H9 (cell line): Measurements from ENCODE around the gene TMEM233. TPM values are rescaled to one million over a fixed set of nuclear protein-coding genes. Genes with fewer than 3 reads are reported as not detected.

ENCODE experiments used
- DNase-seq: peaks from one replicate; pipeline ENCODE4 v3.0.0-alpha.2; 2017
- H2AFZ ChIP-seq: one replicate; pipeline ENCODE4 v1.6.1; 2013; ENCODE audit warnings: mild to moderate bottlenecking, low read length, control low read depth, moderate library complexity
- H2AK5ac ChIP-seq: 2 replicates; pipeline ENCODE4 v1.6.1; 2013; ENCODE audit warnings: low read length, control low read depth, mixed read lengths; ENCODE audit not compliant: insufficient read length
- H2BK120ac ChIP-seq: one replicate; pipeline ENCODE4 v1.6.1; 2013; ENCODE audit warnings: low read depth, mild to moderate bottlenecking, low read length, control low read depth, inconsistent platforms; ENCODE audit not compliant: poor library complexity, severe bottlenecking
- H2BK12ac ChIP-seq: 2 replicates; pipeline ENCODE4 v1.6.1; 2013; ENCODE audit warnings: low read length, control low read depth, mixed read lengths, low read depth; ENCODE audit not compliant: insufficient read length
- H2BK15ac ChIP-seq: 2 replicates; pipeline ENCODE4 v1.6.1; 2013; ENCODE audit warnings: low read depth, low read length, control low read depth
- H2BK20ac ChIP-seq: one replicate; pipeline ENCODE4 v1.6.1; 2013; ENCODE audit warnings: low read depth, mild to moderate bottlenecking, low read length, control low read depth, inconsistent platforms; ENCODE audit not compliant: poor library complexity, severe bottlenecking
- H2BK5ac ChIP-seq: 2 replicates; pipeline ENCODE4 v1.6.1; 2013; ENCODE audit warnings: low read length, control low read depth, mixed read lengths; ENCODE audit not compliant: insufficient read length
- H3K14ac ChIP-seq: 2 replicates; pipeline ENCODE4 v1.6.1; 2013; ENCODE audit warnings: low read length, control low read depth; ENCODE audit not compliant: insufficient read depth
- H3K18ac ChIP-seq: 2 replicates; pipeline ENCODE4 v1.6.1; 2013; ENCODE audit warnings: low read depth, mild to moderate bottlenecking, mixed read lengths, low read length, control low read depth; ENCODE audit not compliant: insufficient read length
- H3K23ac ChIP-seq: 2 replicates; pipeline ENCODE4 v1.6.1; 2013; ENCODE audit warnings: low read length, control low read depth, mixed read lengths, low read depth; ENCODE audit not compliant: insufficient read length
- H3K23me2 ChIP-seq: 2 replicates; pipeline ENCODE4 v1.6.1; 2013; ENCODE audit warnings: low read depth, mild to moderate bottlenecking, mixed read lengths, low read length, control low read depth; ENCODE audit not compliant: insufficient read length, poor library complexity, severe bottlenecking
- H3K27ac ChIP-seq: 2 replicates; pipeline ENCODE4 v1.5.1; 2013; ENCODE audit warnings: low read length, control low read depth, mixed read lengths, low read depth; ENCODE audit not compliant: insufficient read length
- H3K27me3 ChIP-seq: 2 replicates; pipeline ENCODE4 v1.6.1; 2013; ENCODE audit warnings: low read length, control low read depth, inconsistent platforms; ENCODE audit not compliant: insufficient read depth
- H3K4ac ChIP-seq: 2 replicates; pipeline ENCODE4 v1.6.1; 2013; ENCODE audit warnings: low read depth, mild to moderate bottlenecking, control low read depth, inconsistent platforms, low read length, moderate library complexity
- H3K4me1 ChIP-seq: 2 replicates; pipeline ENCODE4 v1.6.1; 2013; ENCODE audit warnings: low read length, control low read depth, inconsistent platforms; ENCODE audit not compliant: insufficient read depth
- H3K4me2 ChIP-seq: 2 replicates; pipeline ENCODE4 v1.6.1; 2013; ENCODE audit warnings: low read length, control low read depth, mixed read lengths; ENCODE audit not compliant: insufficient read length, insufficient read depth
- H3K56ac ChIP-seq: 2 replicates; pipeline ENCODE4 v1.6.1; 2013; ENCODE audit warnings: low read depth, mild to moderate bottlenecking, mixed read lengths, low read length, control low read depth; ENCODE audit not compliant: insufficient read length
- H3K79me1 ChIP-seq: 2 replicates; pipeline ENCODE4 v1.6.1; 2013; ENCODE audit warnings: low read depth, mild to moderate bottlenecking, moderate library complexity, low read length, control low read depth, inconsistent platforms; ENCODE audit not compliant: insufficient read depth, poor library complexity, severe bottlenecking
- H3K79me2 ChIP-seq: 2 replicates; pipeline ENCODE4 v1.6.1; 2013; ENCODE audit warnings: low read length, control low read depth, inconsistent platforms; ENCODE audit not compliant: insufficient read depth
- H3K9ac ChIP-seq: 2 replicates; pipeline ENCODE4 v1.6.1; 2013; ENCODE audit warnings: low read length, control low read depth, mixed read lengths; ENCODE audit not compliant: insufficient read length; ENCODE audit errors: extremely low read depth
- H3K9me3 ChIP-seq: one replicate; pipeline ENCODE4 v1.6.1; 2013; ENCODE audit warnings: low read depth, low read length, inconsistent platforms; ENCODE audit not compliant: control insufficient read depth
- H3T11ph ChIP-seq: one replicate; pipeline ENCODE4 v1.6.1; 2013; ENCODE audit warnings: mild to moderate bottlenecking, low read length, control low read depth, inconsistent platforms
- H4K20me1 ChIP-seq: one replicate; pipeline ENCODE4 v1.6.1; 2013; ENCODE audit not compliant: control insufficient read depth, insufficient read length, insufficient read depth
- H4K5ac ChIP-seq: 2 replicates; pipeline ENCODE4 v1.6.1; 2013; ENCODE audit warnings: low read depth, mild to moderate bottlenecking, mixed read lengths, low read length, control low read depth; ENCODE audit not compliant: insufficient read length
- H4K8ac ChIP-seq: replicated peaks from 2 replicates; pipeline ENCODE4 v1.6.1; 2013; ENCODE audit warnings: low read length, control low read depth, mixed read lengths, low read depth; ENCODE audit not compliant: insufficient read length
- H4K91ac ChIP-seq: 2 replicates; pipeline ENCODE4 v1.6.1; 2013; ENCODE audit warnings: low read depth, mild to moderate bottlenecking, moderate library complexity, mixed read lengths, low read length, control low read depth; ENCODE audit not compliant: insufficient read length
- H3K27ac Mint-ChIP-seq, 3 experiments: 2 replicates in 2 of 3; 3 replicates in 1 of 3; pipeline ENCODE4 v1.8.0; 2020 to 2021; ENCODE audit warnings: mixed read lengths in 3 of 3, mild to moderate bottlenecking in 1 of 3, moderate library complexity in 1 of 3
- H3K27me3 Mint-ChIP-seq: 2 replicates; pipeline ENCODE4 v1.8.0; 2021; ENCODE audit warnings: low read depth, mild to moderate bottlenecking, moderate library complexity, mixed read lengths
- H3K36me3 Mint-ChIP-seq, 3 experiments: 2 replicates in 2 of 3; 3 replicates in 1 of 3; pipeline ENCODE4 v1.8.0; 2020 to 2021; ENCODE audit warnings: low read depth in 3 of 3, mixed read lengths in 3 of 3; ENCODE audit not compliant: insufficient read depth in 1 of 3
- H3K4me1 Mint-ChIP-seq, 2 experiments: 2 replicates each; pipeline ENCODE4 v1.8.0; 2020; ENCODE audit warnings: mixed read lengths in 2 of 2
- H3K4me3 Mint-ChIP-seq, 2 experiments: 2 replicates in 1 of 2; 3 replicates in 1 of 2; pipeline ENCODE4 v1.8.0; 2020 to 2021; ENCODE audit warnings: mild to moderate bottlenecking in 2 of 2, mixed read lengths in 2 of 2, moderate library complexity in 1 of 2
- H3K9me3 Mint-ChIP-seq, 2 experiments: 2 replicates in 1 of 2; 3 replicates in 1 of 2; pipeline ENCODE4 v1.8.0; 2020; ENCODE audit warnings: mild to moderate bottlenecking in 2 of 2, mixed read lengths in 2 of 2, moderate library complexity in 1 of 2
- WGBS: extraction: QIAGEN DNeasy Blood & Tissue Kit; methylation state at CpG from one replicate; pipeline ENCODE4 v1.1.7; 2013; ENCODE audit warnings: missing lambda C conversion rate, low lambda C conversion rate, mixed read lengths; ENCODE audit not compliant: insufficient read length; ENCODE audit errors: extremely low coverage; 5-methylcytosine and 5-hydroxymethylcytosine counted together
- total RNA-seq: library from RNA; stranded (reverse); gene quantifications from 2 replicates; pipeline ENCODE4 v1.2.1, GENCODE V29; 2021
- TF ChIP-seq, protein P1 (sequence below): fragments of 200-600 bp; sonication (generic); conservative IDR thresholded peaks from 3 replicates; pipeline ENCODE4 v1.8.0; 2021; ENCODE audit warnings: antibody characterized with exemption, mild to moderate bottlenecking

TMEM233 gene
- total RNA-seq, 1 experiment from 2014 or later = not detected

DNA sequence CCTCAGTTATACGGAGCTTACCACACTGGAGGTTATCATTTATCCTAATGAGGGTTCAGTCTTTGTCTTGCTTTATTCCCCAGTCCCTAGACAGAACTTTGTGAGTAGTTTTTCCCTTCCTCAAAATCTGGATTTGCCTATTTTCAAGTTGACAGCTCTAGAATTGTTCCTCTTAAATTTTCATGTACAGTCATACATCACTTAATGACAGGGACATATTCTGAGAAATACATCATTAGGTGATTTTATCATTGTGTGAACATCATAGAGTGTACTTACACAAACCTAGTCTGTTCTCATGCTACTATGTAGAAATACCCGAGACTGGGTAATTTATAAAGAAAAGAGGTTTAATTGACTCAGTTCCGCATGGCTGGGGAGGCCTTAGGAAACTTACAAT is 77.5 kb downstream of the TMEM233 start:
- Histone ChIP-seq H3K79me1 (peaks cover 4% of the 10 kb centered on the region), H3K27me3 (no peaks in the 10 kb centered on the region), H3K23ac (no peak overlapping the region), H3K56ac (no peak overlapping the region), H3K27ac (no peak overlapping the region), H2BK12ac (no peak overlapping the region), H4K5ac (no peak overlapping the region), H4K20me1 (no peaks in the 10 kb centered on the region), H3K4ac (no peak overlapping the region), H4K91ac (no peak overlapping the region), H2BK20ac (no peak overlapping the region), H3K79me2 (no peaks in the 10 kb centered on the region), H3K23me2 (no peaks in the 10 kb centered on the region), H2AFZ (no peak overlapping the region), H3K4me2 (no peak overlapping the region), H2BK120ac (no peak overlapping the region), H3T11ph (no peak overlapping the region), H2AK5ac (no peak overlapping the region), H3K14ac (no peak overlapping the region), H3K9me3 (no peaks in the 10 kb centered on the region), H4K8ac (no peak overlapping the region), H2BK5ac (no peak overlapping the region), H2BK15ac (no peak overlapping the region), H3K4me1 (no peaks in the 10 kb centered on the region), H3K9ac (no peak overlapping the region), H3K18ac (no peak overlapping the region)
- Mint-ChIP-seq H3K4me3 (no peak overlapping the region), H3K27me3 (no peaks in the 10 kb centered on the region), H3K36me3 (peaks cover 38 to 68% (median 61%) of the 10 kb centered on the region in 3 experiments), H3K9me3 (no peaks in the 10 kb centered on the region), H3K4me1 (peaks cover 10 to 15% of the 10 kb centered on the region in 2 experiments), H3K27ac (no peak overlapping the region)
- TF ChIP-seq, protein P1, sequence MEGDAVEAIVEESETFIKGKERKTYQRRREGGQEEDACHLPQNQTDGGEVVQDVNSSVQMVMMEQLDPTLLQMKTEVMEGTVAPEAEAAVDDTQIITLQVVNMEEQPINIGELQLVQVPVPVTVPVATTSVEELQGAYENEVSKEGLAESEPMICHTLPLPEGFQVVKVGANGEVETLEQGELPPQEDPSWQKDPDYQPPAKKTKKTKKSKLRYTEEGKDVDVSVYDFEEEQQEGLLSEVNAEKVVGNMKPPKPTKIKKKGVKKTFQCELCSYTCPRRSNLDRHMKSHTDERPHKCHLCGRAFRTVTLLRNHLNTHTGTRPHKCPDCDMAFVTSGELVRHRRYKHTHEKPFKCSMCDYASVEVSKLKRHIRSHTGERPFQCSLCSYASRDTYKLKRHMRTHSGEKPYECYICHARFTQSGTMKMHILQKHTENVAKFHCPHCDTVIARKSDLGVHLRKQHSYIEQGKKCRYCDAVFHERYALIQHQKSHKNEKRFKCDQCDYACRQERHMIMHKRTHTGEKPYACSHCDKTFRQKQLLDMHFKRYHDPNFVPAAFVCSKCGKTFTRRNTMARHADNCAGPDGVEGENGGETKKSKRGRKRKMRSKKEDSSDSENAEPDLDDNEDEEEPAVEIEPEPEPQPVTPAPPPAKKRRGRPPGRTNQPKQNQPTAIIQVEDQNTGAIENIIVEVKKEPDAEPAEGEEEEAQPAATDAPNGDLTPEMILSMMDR = no peak
- DNase-seq = no peak
- WGBS = no CpG with 5 or more reads among the region's 3 CpGs
